Mesothelial cell of epicardium (in vitro differentiated cells): Measurements from ENCODE around the gene ADIPOQ. TPM values are rescaled to one million over a fixed set of nuclear protein-coding genes. Genes with fewer than 3 reads are reported as not detected.
A peak's percentile ranks its signal among the peaks of the same experiment; 100 is the strongest.

Source experiments
- DNase-seq, 2 experiments: peaks; one replicate each; pipeline ENCODE4 v3.0.0; 2021; ENCODE audit warnings: low spot score in 2 of 2; ENCODE audit not compliant: unreplicated experiment in 2 of 2
- H3K27ac Mint-ChIP-seq: 2 replicates; pipeline ENCODE4 v1.8.0; 2021; ENCODE audit warnings: mixed read lengths
- H3K27me3 Mint-ChIP-seq: 2 replicates; pipeline ENCODE4 v1.8.0; 2021; ENCODE audit warnings: low read depth, mixed read lengths
- H3K36me3 Mint-ChIP-seq: 2 replicates; pipeline ENCODE4 v1.8.0; 2021; ENCODE audit warnings: mixed read lengths
- H3K4me1 Mint-ChIP-seq: 2 replicates; pipeline ENCODE4 v1.8.0; 2021; ENCODE audit warnings: mixed read lengths
- H3K4me3 Mint-ChIP-seq: 2 replicates; pipeline ENCODE4 v1.8.0; 2021; ENCODE audit warnings: mild to moderate bottlenecking, moderate library complexity, mixed read lengths
- H3K9me3 Mint-ChIP-seq: 2 replicates; pipeline ENCODE4 v1.8.0; 2021; ENCODE audit warnings: mixed read lengths
- total RNA-seq: library from RNA; stranded (reverse); gene quantifications from 3 replicates; pipeline ENCODE4 v1.2.1, GENCODE V29; 2021
- TF ChIP-seq, protein P1 (sequence below): fragments of 200-600 bp; sonication (generic); IDR thresholded peaks from one replicate; pipeline ENCODE4 v1.5.0; 2021; ENCODE audit warnings: antibody characterized with exemption; ENCODE audit not compliant: unreplicated experiment

The ADIPOQ gene
- total RNA-seq, 1 donor from 2014 or later: not detected

DNA sequence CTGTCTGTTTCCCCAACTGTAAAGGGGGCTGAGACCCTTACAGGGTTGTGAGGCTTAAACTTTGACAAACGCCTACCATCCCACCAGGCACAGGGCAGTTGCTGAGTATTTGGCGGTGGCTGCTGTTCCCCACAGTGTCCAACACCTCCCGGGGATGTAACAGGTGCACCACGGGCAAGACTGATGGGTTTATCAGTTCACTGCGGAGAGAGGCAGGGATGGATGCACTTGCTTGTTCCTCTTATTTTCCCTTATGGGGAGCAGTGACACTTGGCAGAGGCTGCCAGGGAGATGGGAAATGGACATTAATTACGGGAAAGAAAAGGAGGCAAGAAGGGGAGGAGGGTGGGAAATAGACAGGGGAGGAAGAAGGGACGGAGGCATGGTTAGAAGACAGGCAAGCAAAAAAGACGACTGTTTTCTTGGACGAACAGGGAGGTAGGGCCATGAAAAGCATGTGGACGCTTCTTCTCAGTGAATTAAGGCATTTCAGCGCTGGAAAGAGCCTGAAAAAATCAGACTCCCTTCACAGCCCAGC lies 16.6 kb upstream of the ADIPOQ start:
- H3K27ac Mint-ChIP-seq: no peak overlapping the region

DNA sequence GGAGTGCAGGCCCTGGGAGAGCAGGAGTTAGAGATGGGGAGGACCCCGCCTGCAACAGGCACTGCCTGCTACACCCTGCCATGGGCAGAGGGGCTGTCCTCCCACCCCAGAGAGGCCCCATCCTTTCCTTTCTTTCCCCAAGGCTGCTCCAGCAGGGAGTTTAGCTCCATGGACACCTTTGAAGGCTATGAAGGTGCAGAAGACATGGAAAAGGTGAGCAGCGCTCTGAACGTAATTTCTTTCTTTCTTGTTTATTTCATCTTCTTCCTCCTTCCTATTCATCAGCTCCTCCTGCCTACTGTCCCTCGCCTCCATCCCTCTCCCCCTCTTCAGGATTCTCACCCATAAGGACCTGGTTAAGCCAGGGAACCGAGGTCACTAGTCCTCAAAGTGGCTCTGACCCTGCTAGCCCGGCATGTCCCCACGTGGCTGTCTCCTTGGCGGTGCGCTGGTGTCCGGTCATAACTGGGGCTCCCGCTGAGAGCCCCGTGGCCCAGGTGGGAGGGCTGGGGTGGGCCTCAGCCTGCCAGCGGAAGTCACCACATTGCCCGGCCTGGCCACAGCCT lies 16.0 kb upstream of the ADIPOQ start:
- Mint-ChIP-seq H3K4me1 (peaks cover 19% of the 10 kb centered on the region), H3K36me3 (no peaks in the 10 kb centered on the region), H3K9me3 (no peaks in the 10 kb centered on the region), H3K27me3 (peaks cover 90% of the 10 kb centered on the region), H3K27ac (no peak overlapping the region), H3K4me3 (peak overlapping the region; percentile 58)
- no peak for DNase-seq
- TF ChIP-seq, protein P1, sequence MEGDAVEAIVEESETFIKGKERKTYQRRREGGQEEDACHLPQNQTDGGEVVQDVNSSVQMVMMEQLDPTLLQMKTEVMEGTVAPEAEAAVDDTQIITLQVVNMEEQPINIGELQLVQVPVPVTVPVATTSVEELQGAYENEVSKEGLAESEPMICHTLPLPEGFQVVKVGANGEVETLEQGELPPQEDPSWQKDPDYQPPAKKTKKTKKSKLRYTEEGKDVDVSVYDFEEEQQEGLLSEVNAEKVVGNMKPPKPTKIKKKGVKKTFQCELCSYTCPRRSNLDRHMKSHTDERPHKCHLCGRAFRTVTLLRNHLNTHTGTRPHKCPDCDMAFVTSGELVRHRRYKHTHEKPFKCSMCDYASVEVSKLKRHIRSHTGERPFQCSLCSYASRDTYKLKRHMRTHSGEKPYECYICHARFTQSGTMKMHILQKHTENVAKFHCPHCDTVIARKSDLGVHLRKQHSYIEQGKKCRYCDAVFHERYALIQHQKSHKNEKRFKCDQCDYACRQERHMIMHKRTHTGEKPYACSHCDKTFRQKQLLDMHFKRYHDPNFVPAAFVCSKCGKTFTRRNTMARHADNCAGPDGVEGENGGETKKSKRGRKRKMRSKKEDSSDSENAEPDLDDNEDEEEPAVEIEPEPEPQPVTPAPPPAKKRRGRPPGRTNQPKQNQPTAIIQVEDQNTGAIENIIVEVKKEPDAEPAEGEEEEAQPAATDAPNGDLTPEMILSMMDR: no peak

More for the DNA sequence above, 16.6 kb upstream of the ADIPOQ start:
- H3K36me3 Mint-ChIP-seq: no peaks in the 10 kb centered on the region
- H3K9me3 Mint-ChIP-seq: no peaks in the 10 kb centered on the region
- DNase-seq: no peak
- peaks cover 19% of the 10 kb centered on the region for H3K4me1 Mint-ChIP-seq
- H3K4me3 Mint-ChIP-seq: peak overlapping the region; percentile 58
- H3K27me3 Mint-ChIP-seq: peaks cover 86% of the 10 kb centered on the region
- TF ChIP-seq, protein P1: no peak

DNA sequence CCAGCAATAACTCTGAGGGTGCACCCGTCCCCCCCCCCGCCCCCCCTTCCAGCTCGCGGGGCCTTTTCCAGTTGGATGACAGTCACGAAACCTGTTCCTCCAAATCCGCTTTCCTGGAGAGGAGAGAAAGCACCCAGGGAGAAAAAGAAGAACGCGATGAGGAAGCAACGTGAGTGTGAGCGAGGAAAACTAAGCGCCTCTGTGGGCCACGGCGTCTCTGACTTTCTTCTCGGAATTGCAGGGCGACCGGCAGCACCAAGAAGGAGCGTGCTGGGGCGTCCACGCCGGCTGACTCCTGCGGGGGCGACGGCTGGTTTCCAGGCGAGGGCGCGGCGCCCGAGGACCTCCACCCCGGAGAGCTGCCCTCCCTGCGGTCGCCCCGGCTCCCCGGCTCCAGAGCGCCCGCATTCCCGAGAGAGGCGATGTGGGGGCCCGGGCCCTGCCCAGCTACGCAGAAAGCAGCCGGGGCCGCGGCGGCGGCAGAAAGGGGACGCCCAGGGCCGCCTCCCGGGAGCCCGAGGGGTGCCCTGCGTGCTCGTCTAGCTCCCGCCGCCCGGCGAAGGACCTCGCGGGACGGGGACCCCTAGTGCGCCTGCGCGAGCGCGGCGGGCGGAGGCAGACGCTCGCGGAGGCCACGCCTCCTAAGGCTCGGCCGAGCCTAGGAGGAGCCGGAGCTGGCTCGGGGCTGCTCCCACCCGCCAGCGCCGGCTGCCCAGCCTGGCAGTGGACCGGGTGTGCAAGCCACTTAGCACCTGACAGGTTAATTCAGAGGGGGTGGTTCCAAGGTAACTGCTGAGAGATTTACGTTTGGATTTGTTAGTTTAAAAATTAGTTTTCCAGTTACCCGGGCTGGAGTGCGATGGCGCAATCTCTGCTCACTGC lies 15.3 kb upstream of the ADIPOQ start:
- Mint-ChIP-seq H3K27me3 (peaks cover 93% of the 10 kb centered on the region), H3K9me3 (no peaks in the 10 kb centered on the region)

DNA sequence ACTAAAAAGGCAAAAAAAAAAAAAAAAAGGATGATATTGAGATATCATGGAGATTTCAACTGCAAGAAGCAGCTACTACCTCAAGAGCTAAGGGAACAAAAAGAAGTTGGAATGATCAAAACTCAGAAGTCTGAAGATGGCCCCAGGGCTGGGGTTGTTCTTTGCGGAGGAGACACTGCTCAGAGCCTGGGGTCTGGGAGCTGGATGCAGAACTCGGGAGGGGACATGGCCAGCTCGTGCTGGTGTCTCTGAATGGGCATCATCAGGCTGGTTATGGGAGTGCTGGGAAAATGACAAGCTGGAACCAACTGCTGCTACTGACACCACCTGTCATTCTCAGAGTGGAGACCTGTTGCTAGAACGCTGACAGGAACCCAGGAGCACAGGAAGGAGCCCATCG lies 14.2 kb upstream of the ADIPOQ start:
- Mint-ChIP-seq H3K27ac (no peak overlapping the region), H3K4me1 (peaks cover 19% of the 10 kb centered on the region), H3K4me3 (no peak overlapping the region), H3K36me3 (no peaks in the 10 kb centered on the region), H3K9me3 (no peaks in the 10 kb centered on the region), H3K27me3 (peaks cover 94% of the 10 kb centered on the region)
- DNase-seq: no peak
- TF ChIP-seq, protein P1: no peak

More for the DNA sequence above, 15.3 kb upstream of the ADIPOQ start:
- DNase-seq: peak; percentile 77 to 87
- peak overlapping the region; percentile 58 for H3K4me3 Mint-ChIP-seq
- H3K36me3 Mint-ChIP-seq: no peaks in the 10 kb centered on the region
- TF ChIP-seq, protein P1: no peak
- no peak overlapping the region for H3K27ac Mint-ChIP-seq
- H3K4me1 Mint-ChIP-seq: peaks cover 19% of the 10 kb centered on the region

DNA sequence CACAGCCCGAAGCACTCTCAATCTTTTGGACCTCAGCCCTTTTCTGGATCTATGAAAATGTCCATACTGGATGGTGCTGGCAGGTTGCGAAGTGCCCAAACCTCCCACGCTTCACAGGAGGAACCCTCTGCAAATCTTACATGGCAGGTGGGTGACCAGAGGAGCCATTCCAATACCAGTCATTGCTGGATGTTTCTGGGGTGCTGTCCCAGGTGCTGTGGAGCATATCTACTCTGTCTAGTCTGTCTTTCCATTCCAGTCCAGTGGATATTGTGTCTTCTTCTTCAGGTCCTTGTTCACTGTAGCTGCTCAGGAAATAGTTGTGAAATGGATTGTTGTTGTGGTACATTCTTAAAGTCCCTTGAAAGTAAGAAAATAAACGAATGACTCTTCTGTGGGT lies 10.7 kb upstream of the ADIPOQ start:
- DNase-seq: no peak
- no peaks in the 10 kb centered on the region for H3K4me1 Mint-ChIP-seq
- H3K36me3 Mint-ChIP-seq: no peaks in the 10 kb centered on the region
- no peak overlapping the region for H3K4me3 Mint-ChIP-seq
- H3K27ac Mint-ChIP-seq: no peak overlapping the region
- H3K9me3 Mint-ChIP-seq: no peaks in the 10 kb centered on the region
- TF ChIP-seq, protein P1: no peak
- H3K27me3 Mint-ChIP-seq: peaks cover 81% of the 10 kb centered on the region
